Subcutaneous adipose tissue (tissue), 4 donors: ENCODE data around the gene IGSF23. TPM values are rescaled to one million over a fixed set of nuclear protein-coding genes. Genes with fewer than 3 reads are reported as not detected.

ENCODE experiments used
- total RNA-seq, 4 donors: library from RNA; depleted of rRNA; stranded (reverse); fragments of >200 nt; gene quantifications; one replicate each; pipeline ENCODE4 v1.1.0, GENCODE V29; 2016
- TF ChIP-seq, protein P1 (sequence below): fragments of 450-650 bp; IDR thresholded peaks from one replicate; pipeline ENCODE4 v1.5.1; 2016; ENCODE audit warnings: low read depth, mild to moderate bottlenecking, control low read depth, antibody characterized with exemption, moderate library complexity

IGSF23 gene
- total RNA-seq, 4 donors from 2014 or later: not detected

DNA sequence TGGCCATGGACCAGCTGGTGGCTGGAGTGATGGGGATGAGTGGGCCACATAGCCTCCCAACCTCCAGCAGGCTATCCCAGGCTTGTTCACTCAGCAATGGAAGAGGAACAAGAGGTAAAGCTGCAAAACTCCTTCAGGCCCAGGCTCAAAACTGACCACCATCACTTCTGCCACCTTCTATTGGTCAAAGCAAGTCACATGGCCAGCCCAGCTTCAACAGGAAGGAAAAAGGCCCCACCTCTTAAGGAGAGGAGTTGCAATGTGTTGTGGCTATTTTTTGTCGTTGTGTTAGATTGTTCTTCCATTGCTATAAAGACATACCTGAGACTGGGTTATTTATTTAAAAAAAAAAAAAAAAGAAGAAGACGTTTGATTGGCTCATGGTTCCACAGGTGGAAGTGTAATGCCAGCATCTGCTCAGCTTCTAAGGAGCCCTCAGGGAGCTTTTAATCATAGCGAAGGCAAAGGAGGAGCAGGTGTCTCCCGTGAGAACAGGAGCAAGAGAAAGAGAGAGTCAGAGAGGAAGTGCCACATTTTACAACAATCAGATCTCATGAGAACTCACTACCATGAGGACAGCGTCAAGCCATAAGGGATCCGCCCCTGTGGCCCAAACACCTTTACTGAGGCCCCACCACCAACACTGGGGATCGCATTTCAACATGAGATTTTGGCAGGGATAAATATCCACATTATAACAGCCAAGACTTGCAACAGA lies 5.4 kb downstream of the IGSF23 start:
- TF ChIP-seq, protein P1, sequence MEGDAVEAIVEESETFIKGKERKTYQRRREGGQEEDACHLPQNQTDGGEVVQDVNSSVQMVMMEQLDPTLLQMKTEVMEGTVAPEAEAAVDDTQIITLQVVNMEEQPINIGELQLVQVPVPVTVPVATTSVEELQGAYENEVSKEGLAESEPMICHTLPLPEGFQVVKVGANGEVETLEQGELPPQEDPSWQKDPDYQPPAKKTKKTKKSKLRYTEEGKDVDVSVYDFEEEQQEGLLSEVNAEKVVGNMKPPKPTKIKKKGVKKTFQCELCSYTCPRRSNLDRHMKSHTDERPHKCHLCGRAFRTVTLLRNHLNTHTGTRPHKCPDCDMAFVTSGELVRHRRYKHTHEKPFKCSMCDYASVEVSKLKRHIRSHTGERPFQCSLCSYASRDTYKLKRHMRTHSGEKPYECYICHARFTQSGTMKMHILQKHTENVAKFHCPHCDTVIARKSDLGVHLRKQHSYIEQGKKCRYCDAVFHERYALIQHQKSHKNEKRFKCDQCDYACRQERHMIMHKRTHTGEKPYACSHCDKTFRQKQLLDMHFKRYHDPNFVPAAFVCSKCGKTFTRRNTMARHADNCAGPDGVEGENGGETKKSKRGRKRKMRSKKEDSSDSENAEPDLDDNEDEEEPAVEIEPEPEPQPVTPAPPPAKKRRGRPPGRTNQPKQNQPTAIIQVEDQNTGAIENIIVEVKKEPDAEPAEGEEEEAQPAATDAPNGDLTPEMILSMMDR: no peak

DNA sequence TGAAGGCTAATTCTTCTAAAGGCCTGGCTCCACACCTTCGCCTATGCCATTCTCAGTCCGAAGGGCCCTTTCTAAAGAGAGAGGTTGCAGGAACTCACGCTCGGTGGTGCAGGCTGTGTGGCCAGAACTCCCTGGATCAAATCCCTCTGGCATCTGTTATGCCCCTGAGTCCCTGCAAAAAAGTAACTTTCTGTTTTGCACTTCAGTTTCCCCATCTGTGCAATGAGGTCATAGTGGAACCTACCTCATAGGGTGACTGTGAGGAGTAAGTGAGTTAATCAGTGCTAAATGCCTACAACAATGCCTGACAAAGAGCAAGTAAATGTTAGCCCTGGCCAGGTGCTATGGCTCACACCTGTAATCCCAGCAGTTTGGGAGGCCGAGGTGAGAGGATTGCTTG lies 7.3 kb downstream of the IGSF23 start:
- TF ChIP-seq, protein P1: no peak

DNA sequence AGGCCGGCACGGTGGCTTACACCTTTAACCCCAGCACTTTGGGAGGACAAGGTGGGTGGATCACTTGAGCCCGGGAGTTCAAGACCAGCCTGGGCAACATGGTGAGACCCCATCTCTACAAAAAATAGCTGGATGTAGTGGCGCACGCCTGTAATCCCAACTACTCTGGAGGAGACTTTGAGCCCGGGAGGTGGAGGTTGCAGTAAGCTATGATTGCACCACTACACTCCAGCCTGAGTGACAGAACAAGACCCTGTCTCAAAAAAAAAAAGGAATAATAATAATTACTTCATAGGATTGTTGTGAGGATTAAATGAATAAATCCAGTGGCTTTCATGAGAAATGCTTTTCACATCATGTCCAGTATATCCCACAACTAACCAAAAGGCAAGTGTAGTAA lies 8.0 kb downstream of the IGSF23 start:
- TF ChIP-seq, protein P1: no peak

DNA sequence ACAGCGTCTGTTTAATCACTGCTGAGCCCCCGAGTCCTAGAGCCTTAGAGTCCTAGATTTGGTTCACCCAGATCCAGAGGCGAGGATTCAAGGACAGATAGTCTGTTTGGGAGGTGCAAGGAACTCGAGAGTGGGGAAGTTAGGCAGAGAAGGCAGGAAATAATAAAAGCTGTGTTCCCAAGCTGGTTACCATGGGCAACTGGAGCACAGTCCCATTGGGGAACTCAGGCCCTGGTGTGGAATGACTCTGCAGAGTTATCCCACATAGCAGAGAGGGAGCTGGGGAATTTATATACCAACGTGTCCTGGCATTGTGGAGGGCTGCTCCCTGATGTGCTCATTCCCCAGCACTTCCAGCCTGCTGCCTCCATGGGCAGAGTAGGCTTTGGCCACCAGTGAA lies 9.7 kb downstream of the IGSF23 start:
- TF ChIP-seq, protein P1: no peak

DNA sequence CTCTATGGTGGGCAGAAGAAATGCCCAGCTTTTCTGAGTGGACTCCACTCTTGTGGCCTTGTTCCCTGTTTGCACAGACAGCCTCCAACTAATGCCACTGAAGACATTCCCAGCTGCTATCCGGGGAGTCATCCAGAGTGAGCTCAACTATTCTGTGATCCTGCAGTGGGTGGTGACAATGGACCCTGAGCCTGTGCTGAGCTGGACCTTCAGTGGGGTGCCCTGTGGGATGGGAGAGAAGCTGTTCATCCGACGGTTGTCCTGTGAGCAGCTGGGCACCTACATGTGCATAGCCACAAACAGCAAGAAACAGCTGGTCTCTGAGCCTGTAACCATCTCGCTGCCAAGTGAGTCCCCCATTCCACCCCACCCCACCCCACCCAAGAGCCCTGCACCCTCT lies 10.3 kb downstream of the IGSF23 start:
- TF ChIP-seq, protein P1: no peak

DNA sequence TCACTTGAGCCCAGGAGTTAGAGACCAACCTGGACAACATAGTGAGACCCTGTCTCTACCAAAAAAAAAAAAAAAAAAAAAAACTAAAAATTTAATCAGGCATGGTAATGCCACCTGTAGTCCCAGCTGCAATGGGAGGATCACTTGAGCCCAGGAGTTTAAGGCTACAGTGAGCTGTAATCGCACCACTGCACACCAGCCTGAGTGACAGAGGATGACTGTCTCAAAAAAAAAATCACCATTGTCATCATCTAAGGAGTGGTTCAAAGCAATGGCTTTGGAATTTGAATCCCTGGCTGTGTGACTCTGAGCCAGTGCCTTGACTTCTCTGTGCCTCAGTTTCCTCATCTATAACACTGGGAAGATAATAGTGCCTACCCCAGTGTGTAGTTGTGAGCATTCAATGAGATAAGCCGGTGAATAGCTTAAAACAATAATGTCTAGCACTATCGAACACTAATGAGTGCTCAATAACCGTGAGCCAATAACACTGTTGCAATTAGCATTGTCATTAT lies 11.5 kb downstream of the IGSF23 start:
- TF ChIP-seq, protein P1: no peak

DNA sequence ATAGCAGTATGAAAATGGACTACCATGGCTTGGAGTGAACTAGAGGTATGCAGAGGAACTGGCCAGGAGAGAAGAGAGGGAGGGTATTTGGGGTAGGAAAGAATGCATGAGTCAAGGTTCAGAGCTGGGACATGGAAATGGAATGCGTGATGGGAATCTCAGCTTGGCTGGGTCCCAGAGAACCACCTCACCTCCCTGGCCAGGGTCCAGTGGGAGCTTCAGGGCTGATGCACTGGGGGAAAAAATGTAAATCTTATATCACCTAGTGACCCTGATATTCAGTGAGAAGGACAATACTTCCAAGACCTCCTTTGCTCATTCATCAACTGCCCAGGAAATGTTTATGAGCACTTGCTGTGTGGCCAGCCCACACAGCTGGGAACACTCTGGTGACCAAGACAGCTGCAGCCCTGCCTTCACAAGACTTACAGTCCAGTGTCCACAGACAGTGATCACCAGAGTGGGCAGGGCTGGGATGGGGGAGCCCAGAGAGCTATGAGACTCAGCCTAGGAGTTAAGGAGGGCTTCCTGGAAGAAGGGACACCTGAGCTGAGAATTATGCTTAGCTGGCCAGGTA lies 12.8 kb downstream of the IGSF23 start:
- TF ChIP-seq, protein P1: no peak
